Neural cell (in vitro differentiated cells): Measurements from ENCODE around the gene LILRB5.
"Not testable (repeated sequence)": the region's sequence is repeated elsewhere in the genome, so short reads cannot be mapped to it uniquely, and the experiment has no call there.

ENCODE experiments used
- POLR2AphosphoS5 ChIP-seq: IDR thresholded peaks from 2 replicates; pipeline ENCODE4 v1.6.1; 2012
- SMC3 ChIP-seq: fragments of 450-650 bp; conservative IDR thresholded peaks from 2 replicates; pipeline ENCODE4 v1.6.1; 2014; ENCODE audit warnings: antibody characterized with exemption, mild to moderate bottlenecking, moderate library complexity; ENCODE audit not compliant: poor library complexity
- TF ChIP-seq, protein P1 (sequence below): fragments of 450-650 bp; IDR thresholded peaks from 2 replicates; pipeline ENCODE4 v1.5.1; 2014; ENCODE audit warnings: antibody characterized with exemption, mild to moderate bottlenecking, moderate library complexity; ENCODE audit not compliant: poor library complexity, severe bottlenecking

DNA sequence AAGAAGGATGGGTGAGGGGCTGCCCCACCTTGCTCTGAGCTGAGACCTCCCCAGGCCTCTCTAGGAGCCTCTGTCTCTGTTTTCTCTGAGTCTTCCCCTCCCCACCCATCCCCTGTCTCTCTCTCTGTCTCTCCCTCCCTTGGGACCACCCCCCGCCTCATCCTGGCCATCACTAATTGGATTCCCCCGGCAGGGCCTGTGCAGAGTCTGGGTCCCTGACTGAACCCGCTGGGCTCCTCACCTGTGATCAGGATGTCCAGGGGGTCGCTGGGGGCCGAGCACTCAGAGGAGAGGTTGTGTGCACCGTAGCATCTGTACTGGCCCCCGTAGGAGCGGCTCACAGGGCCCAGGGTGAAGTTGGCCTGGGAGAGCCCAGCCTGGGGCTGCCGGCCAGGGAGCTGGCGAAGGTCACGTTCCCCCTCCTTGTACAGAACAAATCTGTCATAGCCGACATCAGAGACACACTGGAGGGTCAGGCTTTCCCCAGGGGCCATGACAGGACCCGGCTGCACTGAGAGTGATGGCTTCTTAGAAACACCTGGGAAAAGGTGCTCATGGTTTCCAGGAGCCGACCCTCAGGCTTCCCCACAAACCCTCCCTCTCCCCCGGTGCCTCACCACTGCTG is 21.6 kb upstream of the LILRB5 start:
- TF ChIP-seq, protein P1, sequence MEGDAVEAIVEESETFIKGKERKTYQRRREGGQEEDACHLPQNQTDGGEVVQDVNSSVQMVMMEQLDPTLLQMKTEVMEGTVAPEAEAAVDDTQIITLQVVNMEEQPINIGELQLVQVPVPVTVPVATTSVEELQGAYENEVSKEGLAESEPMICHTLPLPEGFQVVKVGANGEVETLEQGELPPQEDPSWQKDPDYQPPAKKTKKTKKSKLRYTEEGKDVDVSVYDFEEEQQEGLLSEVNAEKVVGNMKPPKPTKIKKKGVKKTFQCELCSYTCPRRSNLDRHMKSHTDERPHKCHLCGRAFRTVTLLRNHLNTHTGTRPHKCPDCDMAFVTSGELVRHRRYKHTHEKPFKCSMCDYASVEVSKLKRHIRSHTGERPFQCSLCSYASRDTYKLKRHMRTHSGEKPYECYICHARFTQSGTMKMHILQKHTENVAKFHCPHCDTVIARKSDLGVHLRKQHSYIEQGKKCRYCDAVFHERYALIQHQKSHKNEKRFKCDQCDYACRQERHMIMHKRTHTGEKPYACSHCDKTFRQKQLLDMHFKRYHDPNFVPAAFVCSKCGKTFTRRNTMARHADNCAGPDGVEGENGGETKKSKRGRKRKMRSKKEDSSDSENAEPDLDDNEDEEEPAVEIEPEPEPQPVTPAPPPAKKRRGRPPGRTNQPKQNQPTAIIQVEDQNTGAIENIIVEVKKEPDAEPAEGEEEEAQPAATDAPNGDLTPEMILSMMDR: not testable (repeated sequence)
- not testable (repeated sequence) for TF ChIP-seq SMC3, POLR2AphosphoS5
